Epithelial cell of alveolus of lung (primary cell): ENCODE measurements around the gene BRINP1. TPM values are rescaled to one million over a fixed set of nuclear protein-coding genes. Genes with fewer than 3 reads are reported as not detected.

ENCODE experiments used
- total RNA-seq: library from RNA; depleted of rRNA; stranded (reverse); fragments of >200 nt; gene quantifications from 2 replicates; pipeline ENCODE4 v1.2.1, GENCODE V29; 2015

The BRINP1 gene, protein sequence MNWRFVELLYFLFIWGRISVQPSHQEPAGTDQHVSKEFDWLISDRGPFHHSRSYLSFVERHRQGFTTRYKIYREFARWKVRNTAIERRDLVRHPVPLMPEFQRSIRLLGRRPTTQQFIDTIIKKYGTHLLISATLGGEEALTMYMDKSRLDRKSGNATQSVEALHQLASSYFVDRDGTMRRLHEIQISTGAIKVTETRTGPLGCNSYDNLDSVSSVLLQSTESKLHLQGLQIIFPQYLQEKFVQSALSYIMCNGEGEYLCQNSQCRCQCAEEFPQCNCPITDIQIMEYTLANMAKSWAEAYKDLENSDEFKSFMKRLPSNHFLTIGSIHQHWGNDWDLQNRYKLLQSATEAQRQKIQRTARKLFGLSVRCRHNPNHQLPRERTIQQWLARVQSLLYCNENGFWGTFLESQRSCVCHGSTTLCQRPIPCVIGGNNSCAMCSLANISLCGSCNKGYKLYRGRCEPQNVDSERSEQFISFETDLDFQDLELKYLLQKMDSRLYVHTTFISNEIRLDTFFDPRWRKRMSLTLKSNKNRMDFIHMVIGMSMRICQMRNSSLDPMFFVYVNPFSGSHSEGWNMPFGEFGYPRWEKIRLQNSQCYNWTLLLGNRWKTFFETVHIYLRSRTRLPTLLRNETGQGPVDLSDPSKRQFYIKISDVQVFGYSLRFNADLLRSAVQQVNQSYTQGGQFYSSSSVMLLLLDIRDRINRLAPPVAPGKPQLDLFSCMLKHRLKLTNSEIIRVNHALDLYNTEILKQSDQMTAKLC
- 0.48 TPM in 1 of 2 replicates, not detected in the other for total RNA-seq

GRCh38 chr9:119368681-119369581 is at the start of gene BRINP1:
Gene BRINP1, minus strand, starts transcription at chr9:119369435. Its CDS starts 56,080 bp downstream, at chr9:119313355.

